ENCODE measurements around the gene COL20A1.

DNA sequence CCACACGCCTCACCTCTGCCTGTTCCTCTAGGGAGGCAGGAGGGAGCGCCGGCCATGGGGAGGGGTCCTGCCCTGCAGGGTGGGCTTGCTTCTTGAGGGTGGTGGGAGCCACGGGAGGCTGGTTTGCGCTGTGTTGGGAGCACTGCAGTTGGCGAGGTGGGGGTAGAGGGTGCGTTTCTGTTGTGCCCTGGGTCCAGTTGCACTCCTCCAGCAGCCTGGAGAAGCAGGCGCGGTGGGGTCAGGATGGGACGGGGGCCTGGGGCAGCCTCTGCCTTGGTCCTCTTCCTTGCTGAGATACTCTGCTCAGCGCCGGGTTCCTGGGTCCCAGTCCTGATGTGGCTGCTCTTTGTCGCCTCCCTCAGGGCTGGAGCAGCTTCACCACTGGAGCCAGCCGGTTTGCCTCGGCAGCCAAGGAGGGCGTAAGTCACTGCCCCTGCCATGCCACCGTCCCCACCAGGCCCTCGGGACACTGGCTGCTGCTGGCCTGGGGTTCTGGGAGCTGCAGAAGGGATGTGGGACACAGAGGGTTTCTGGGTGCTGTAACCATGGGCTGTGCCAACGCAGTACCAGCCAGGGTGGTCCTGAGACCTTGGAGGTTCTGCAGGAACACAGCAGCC, 11.9 kb upstream of the COL20A1 start:
- TF ChIP-seq, protein P1, sequence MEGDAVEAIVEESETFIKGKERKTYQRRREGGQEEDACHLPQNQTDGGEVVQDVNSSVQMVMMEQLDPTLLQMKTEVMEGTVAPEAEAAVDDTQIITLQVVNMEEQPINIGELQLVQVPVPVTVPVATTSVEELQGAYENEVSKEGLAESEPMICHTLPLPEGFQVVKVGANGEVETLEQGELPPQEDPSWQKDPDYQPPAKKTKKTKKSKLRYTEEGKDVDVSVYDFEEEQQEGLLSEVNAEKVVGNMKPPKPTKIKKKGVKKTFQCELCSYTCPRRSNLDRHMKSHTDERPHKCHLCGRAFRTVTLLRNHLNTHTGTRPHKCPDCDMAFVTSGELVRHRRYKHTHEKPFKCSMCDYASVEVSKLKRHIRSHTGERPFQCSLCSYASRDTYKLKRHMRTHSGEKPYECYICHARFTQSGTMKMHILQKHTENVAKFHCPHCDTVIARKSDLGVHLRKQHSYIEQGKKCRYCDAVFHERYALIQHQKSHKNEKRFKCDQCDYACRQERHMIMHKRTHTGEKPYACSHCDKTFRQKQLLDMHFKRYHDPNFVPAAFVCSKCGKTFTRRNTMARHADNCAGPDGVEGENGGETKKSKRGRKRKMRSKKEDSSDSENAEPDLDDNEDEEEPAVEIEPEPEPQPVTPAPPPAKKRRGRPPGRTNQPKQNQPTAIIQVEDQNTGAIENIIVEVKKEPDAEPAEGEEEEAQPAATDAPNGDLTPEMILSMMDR (IDR thresholded peaks at IDR 0.05; ENCODE audit: insufficient read depth, low read depth, low read length) = no peak
- no peak for TF ChIP-seq EZH2 (IDR thresholded peaks at IDR 0.05; ENCODE audit: insufficient read depth, low read length)
